Subcutaneous adipose tissue (tissue), 4 donors: ENCODE data around the gene RUVBL2. TPM values are rescaled to one million over a fixed set of nuclear protein-coding genes. Genes with fewer than 3 reads are reported as not detected.

Source experiments
- CTCF ChIP-seq: fragments of 450-650 bp; IDR thresholded peaks from one replicate; pipeline ENCODE4 v1.5.1; 2016; ENCODE audit warnings: low read depth, mild to moderate bottlenecking, control low read depth, antibody characterized with exemption, moderate library complexity
- total RNA-seq, 4 donors: library from RNA; depleted of rRNA; stranded (reverse); fragments of >200 nt; gene quantifications; one replicate each; pipeline ENCODE4 v1.1.0, GENCODE V29; 2016

Gene RUVBL2
- total RNA-seq, 4 donors from 2014 or later = 34.3 to 62.5 (median 49.4) TPM

DNA sequence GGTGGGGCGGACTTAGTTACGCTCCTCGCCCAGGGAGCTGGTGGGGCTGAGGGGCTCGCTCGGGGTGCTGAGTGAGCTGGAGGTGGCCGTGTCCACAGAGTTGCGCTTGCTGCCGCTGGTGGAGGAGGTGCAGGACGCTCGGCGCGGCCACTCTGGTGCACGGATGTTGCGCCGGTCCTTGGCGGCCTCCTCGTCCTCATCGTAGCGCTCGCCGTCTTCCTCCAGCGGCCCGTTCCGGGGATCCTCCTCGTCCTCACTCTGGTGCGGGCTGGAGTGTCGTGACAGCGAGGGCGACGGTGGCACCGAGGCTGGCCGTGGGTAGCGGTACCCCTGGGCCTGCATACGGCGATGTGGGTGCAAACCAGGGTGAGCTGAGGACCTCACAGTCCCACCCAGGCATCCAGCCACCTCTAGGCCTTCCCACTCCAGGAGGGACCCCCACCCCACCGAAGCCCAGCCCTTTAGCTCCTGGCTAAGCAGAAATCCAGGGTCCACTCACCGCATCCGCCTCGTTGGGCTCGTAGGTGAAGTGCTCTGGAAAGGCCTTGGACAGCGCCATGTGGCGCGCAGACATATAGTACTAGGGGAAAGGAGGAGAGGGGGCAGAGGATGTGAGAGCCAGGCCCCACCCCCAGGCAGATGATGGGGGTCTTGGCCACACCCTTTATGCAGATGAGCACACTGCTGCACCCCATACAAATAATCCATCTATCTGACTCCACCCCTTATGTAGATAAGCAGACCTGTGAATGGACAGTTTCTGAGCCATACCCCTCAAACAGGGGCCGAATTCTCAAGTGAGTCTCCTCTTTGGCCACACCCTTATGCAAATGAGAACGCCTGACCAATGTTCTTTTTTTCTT, 24.2 kb upstream of the RUVBL2 start:
- TF ChIP-seq CTCF = no peak

- TF ChIP-seq CTCF = no peak
Measured at GRCh38 chr19:48970139-48970766, 23.4 kb upstream of the RUVBL2 start.

- no peak for TF ChIP-seq CTCF
Measured at GRCh38 chr19:48970923-48971395, 22.7 kb upstream of the RUVBL2 start.

GRCh38 chr19:48975947-48976847, 17.5 kb upstream of the RUVBL2 start:
- TF ChIP-seq CTCF = no peak

GRCh38 chr19:48977061-48977460, 16.6 kb upstream of the RUVBL2 start:
- no peak for TF ChIP-seq CTCF

- TF ChIP-seq CTCF = no peak
Measured at GRCh38 chr19:48982280-48982679, 11.4 kb upstream of the RUVBL2 start.
